Activated CD4-positive, alpha-beta T cell treated with anti-CD3 and anti-CD28 coated beads, Interleukin-2, amount 10 ng/mL, durations not matched to agents 24 days and 14 days (primary cell): ENCODE data around the gene TIAL1. TPM values are rescaled to one million over a fixed set of nuclear protein-coding genes. Genes with fewer than 3 reads are reported as not detected.
"Not testable (repeated sequence)": the region's sequence is repeated elsewhere in the genome, so short reads cannot be mapped to it uniquely, and the experiment has no call there.

Source experiments
- DNase-seq: peaks from one replicate; pipeline ENCODE4 v3.0.0; 2022
- H3K27ac Mint-ChIP-seq: one replicate; pipeline ENCODE4 v1.8.0; 2022; ENCODE audit warnings: mild to moderate bottlenecking, mixed read lengths
- H3K27me3 Mint-ChIP-seq: one replicate; pipeline ENCODE4 v1.8.0; 2022; ENCODE audit warnings: mixed read lengths
- H3K36me3 Mint-ChIP-seq: one replicate; pipeline ENCODE4 v1.8.0; 2022; ENCODE audit warnings: low read depth, mild to moderate bottlenecking, mixed read lengths
- H3K4me1 Mint-ChIP-seq: one replicate; pipeline ENCODE4 v1.8.0; 2021; ENCODE audit warnings: mixed read lengths
- H3K4me3 Mint-ChIP-seq: one replicate; pipeline ENCODE4 v1.8.0; 2022; ENCODE audit warnings: mild to moderate bottlenecking, moderate library complexity, mixed read lengths
- H3K9me3 Mint-ChIP-seq: one replicate; pipeline ENCODE4 v1.8.0; 2021; ENCODE audit warnings: mixed read lengths
- intact Hi-C: fragments of 100-400 bp; cut with micrococcal nuclease; formaldehyde crosslinking; loops from one replicate; pipeline ENCODE4 v1.15.1; 2023
- total RNA-seq: library from RNA; stranded (reverse); gene quantifications from 2 replicates; pipeline ENCODE4 v1.2.3, GENCODE V29; 2022

TIAL1 gene
- total RNA-seq, 1 donor from 2014 or later: 218 TPM

- H3K27me3 Mint-ChIP-seq: peaks cover 5% of the 10 kb centered on the region
- H3K36me3 Mint-ChIP-seq: no peaks in the 10 kb centered on the region
- intact Hi-C loops: no loop called here
- H3K4me1 Mint-ChIP-seq: no peaks in the 10 kb centered on the region
- H3K9me3 Mint-ChIP-seq: no peaks in the 10 kb centered on the region
- no peak overlapping the region for H3K4me3 Mint-ChIP-seq
- no peak overlapping the region for H3K27ac Mint-ChIP-seq
- no peak for DNase-seq
Observed at GRCh38 chr10:119625570-119626280, 29.0 kb upstream of the TIAL1 start.

- Mint-ChIP-seq H3K27ac (no peak overlapping the region), H3K4me3 (no peak overlapping the region), H3K27me3 (peaks cover 3% of the 10 kb centered on the region), H3K36me3 (no peaks in the 10 kb centered on the region), H3K9me3 (no peaks in the 10 kb centered on the region), H3K4me1 (peaks cover 2% of the 10 kb centered on the region)
- intact Hi-C loops: no loop called here
- no peak for DNase-seq
Observed at GRCh38 chr10:119621078-119621384, 24.3 kb upstream of the TIAL1 start.

- H3K27me3 Mint-ChIP-seq: peaks cover 3% of the 10 kb centered on the region
- H3K9me3 Mint-ChIP-seq: no peaks in the 10 kb centered on the region
- H3K4me1 Mint-ChIP-seq: peaks cover 2% of the 10 kb centered on the region
- no peaks in the 10 kb centered on the region for H3K36me3 Mint-ChIP-seq
- H3K4me3 Mint-ChIP-seq: no peak overlapping the region
- DNase-seq: no peak
- intact Hi-C loops: no loop called here
- H3K27ac Mint-ChIP-seq: no peak overlapping the region
Observed at GRCh38 chr10:119620241-119621077, 23.7 kb upstream of the TIAL1 start.

- H3K36me3 Mint-ChIP-seq, H3K27me3 Mint-ChIP-seq, DNase-seq, H3K27ac Mint-ChIP-seq, H3K9me3 Mint-ChIP-seq, H3K4me1 Mint-ChIP-seq, H3K4me3 Mint-ChIP-seq, intact Hi-C loops: not testable (repeated sequence)
Observed at GRCh38 chr10:119619811-119620210, 23.0 kb upstream of the TIAL1 start.

GRCh38 chr10:119619215-119619614 is 22.5 kb upstream of the TIAL1 start:
- H3K9me3 Mint-ChIP-seq: no peaks in the 10 kb centered on the region
- intact Hi-C loops: no loop called here
- no peak for DNase-seq
- peaks cover 3% of the 10 kb centered on the region for H3K27me3 Mint-ChIP-seq
- H3K4me1 Mint-ChIP-seq: peaks cover 2% of the 10 kb centered on the region
- H3K27ac Mint-ChIP-seq: no peak overlapping the region
- H3K4me3 Mint-ChIP-seq: no peak overlapping the region
- H3K36me3 Mint-ChIP-seq: no peaks in the 10 kb centered on the region

GRCh38 chr10:119616882-119617570 is 20.3 kb upstream of the TIAL1 start:
- peaks cover 2% of the 10 kb centered on the region for H3K4me1 Mint-ChIP-seq
- no peaks in the 10 kb centered on the region for H3K27me3 Mint-ChIP-seq
- no peak overlapping the region for H3K4me3 Mint-ChIP-seq
- no peak overlapping the region for H3K27ac Mint-ChIP-seq
- DNase-seq: no peak
- intact Hi-C loops: no loop called here
- H3K36me3 Mint-ChIP-seq: no peaks in the 10 kb centered on the region
- H3K9me3 Mint-ChIP-seq: no peaks in the 10 kb centered on the region

- Mint-ChIP-seq H3K4me3 (no peak overlapping the region), H3K9me3 (peaks cover 4% of the 10 kb centered on the region), H3K36me3 (peaks cover 5% of the 10 kb centered on the region), H3K27me3 (peaks cover 3% of the 10 kb centered on the region), H3K27ac (no peak overlapping the region), H3K4me1 (no peaks in the 10 kb centered on the region)
- DNase-seq: no peak
- intact Hi-C loops: no loop called here
Observed at GRCh38 chr10:119614686-119615085, 17.9 kb upstream of the TIAL1 start.

GRCh38 chr10:119613741-119614140 is 17.0 kb upstream of the TIAL1 start:
- H3K4me1 Mint-ChIP-seq: no peaks in the 10 kb centered on the region
- peaks cover 6% of the 10 kb centered on the region for H3K27me3 Mint-ChIP-seq
- H3K9me3 Mint-ChIP-seq: peaks cover 4% of the 10 kb centered on the region
- H3K4me3 Mint-ChIP-seq: no peak overlapping the region
- peaks cover 5% of the 10 kb centered on the region for H3K36me3 Mint-ChIP-seq
- intact Hi-C loops: no loop called here
- no peak for DNase-seq
- no peak overlapping the region for H3K27ac Mint-ChIP-seq

- intact Hi-C loops: no loop called here
- Mint-ChIP-seq H3K4me1 (peaks cover 2% of the 10 kb centered on the region), H3K27me3 (peaks cover 9% of the 10 kb centered on the region), H3K27ac (no peak overlapping the region), H3K36me3 (peaks cover 5% of the 10 kb centered on the region), H3K4me3 (no peak overlapping the region), H3K9me3 (peaks cover 4% of the 10 kb centered on the region)
- no peak for DNase-seq
Observed at GRCh38 chr10:119611433-119611832, 14.7 kb upstream of the TIAL1 start.

GRCh38 chr10:119609516-119609915 is 12.8 kb upstream of the TIAL1 start:
- Mint-ChIP-seq H3K27me3 (peaks cover 9% of the 10 kb centered on the region), H3K27ac (no peak overlapping the region), H3K4me3 (no peak overlapping the region), H3K9me3 (peaks cover 4% of the 10 kb centered on the region), H3K4me1 (peaks cover 2% of the 10 kb centered on the region), H3K36me3 (peaks cover 5% of the 10 kb centered on the region)
- no peak for DNase-seq
- intact Hi-C loops: loop anchor here (5.0 kb wide), 1 partner anchor 248 kb away; no protein-coding TSS in a partner anchor

- H3K27me3 Mint-ChIP-seq: peaks cover 9% of the 10 kb centered on the region
- DNase-seq: no peak
- H3K4me1 Mint-ChIP-seq: peaks cover 2% of the 10 kb centered on the region
- H3K4me3 Mint-ChIP-seq: no peak overlapping the region
- H3K36me3 Mint-ChIP-seq: peaks cover 5% of the 10 kb centered on the region
- H3K27ac Mint-ChIP-seq: no peak overlapping the region
- intact Hi-C loops: loop anchor here (5.0 kb wide), 1 partner anchor 249 kb away; no protein-coding TSS in a partner anchor
- peaks cover 4% of the 10 kb centered on the region for H3K9me3 Mint-ChIP-seq
Observed at GRCh38 chr10:119608316-119609155, 11.8 kb upstream of the TIAL1 start.

- DNase-seq: no peak
- Mint-ChIP-seq H3K27ac (no peak overlapping the region), H3K36me3 (no peaks in the 10 kb centered on the region), H3K9me3 (no peaks in the 10 kb centered on the region), H3K4me1 (peaks cover 2% of the 10 kb centered on the region), H3K27me3 (peaks cover 6% of the 10 kb centered on the region), H3K4me3 (no peak overlapping the region)
- intact Hi-C loops: no loop called here
Observed at GRCh38 chr10:119604468-119604867, 7.7 kb upstream of the TIAL1 start.

- Mint-ChIP-seq H3K9me3 (no peaks in the 10 kb centered on the region), H3K4me1 (peaks cover 7% of the 10 kb centered on the region), H3K27me3 (no peaks in the 10 kb centered on the region), H3K27ac (no peak overlapping the region), H3K4me3 (no peak overlapping the region), H3K36me3 (peaks cover 8% of the 10 kb centered on the region)
- intact Hi-C loops: no loop called here
- DNase-seq: peak; percentile 84
Observed at GRCh38 chr10:119602241-119603095, 5.7 kb upstream of the TIAL1 start.
